ENCODE data around the gene OR51E1. TPM values are rescaled to one million over a fixed set of nuclear protein-coding genes. Genes with fewer than 3 reads are reported as not detected.

Gene OR51E1
- total and polyA plus RNA-seq, 3 experiments from 2014 or later = not detected

DNA sequence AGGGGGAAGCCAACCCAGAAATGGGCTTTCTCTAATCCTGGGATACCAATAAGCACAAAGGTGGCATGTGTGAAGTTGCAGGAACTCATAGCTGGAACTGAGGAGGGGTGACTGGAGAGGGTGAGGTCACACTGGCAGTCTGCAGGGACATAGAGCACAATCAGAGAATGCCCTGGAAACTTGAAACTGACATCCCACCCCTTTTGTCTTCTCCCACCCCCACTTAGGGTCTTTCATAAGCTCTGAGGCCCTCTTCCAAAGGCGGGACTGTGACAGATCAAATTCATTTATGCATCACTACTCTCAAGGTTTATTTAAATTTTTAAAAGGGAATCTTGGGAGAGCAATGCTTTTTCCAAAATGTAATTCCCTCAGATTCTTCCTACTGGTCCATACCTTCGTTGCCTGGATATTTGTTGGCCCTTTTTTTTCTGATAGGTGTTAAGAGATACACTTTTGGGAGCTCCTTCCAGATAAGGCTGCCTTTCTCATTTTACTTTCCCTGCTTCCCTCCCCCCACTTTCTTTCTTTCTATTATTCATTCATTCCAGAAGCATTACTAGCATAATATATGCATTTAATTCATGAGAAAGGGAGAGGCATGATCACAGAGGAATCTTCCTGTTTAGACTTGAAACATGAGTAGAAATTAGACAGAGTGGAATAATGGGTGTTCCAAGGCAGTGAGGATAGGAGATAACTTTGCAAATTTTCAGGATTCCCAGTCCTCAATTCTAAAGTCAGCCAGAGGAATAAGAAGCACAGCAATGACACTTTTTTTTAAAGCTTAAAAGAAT lies 39.0 kb downstream of the OR51E1 start:
- Mint-ChIP-seq H3K27me3 (no peaks in the 10 kb centered on the region), H3K9me3 (no peaks in the 10 kb centered on the region), H3K27ac (no peak overlapping the region), H3K36me3 (no peaks in the 10 kb centered on the region), H3K4me3 (no peak overlapping the region), H3K4me1 (no peaks in the 10 kb centered on the region)
- Histone ChIP-seq H3K36me3 (ENCODE audit: insufficient read depth, low read length) (no peaks in the 10 kb centered on the region), H3K27ac (ENCODE audit: low read depth, low read length) (no peak overlapping the region), H3K9me3 (ENCODE audit: low read length) (no peaks in the 10 kb centered on the region), H3K27me3 (ENCODE audit: insufficient read depth, low read length, poor library complexity, severe bottlenecking) (no peaks in the 10 kb centered on the region), H3K4me1 (ENCODE audit: insufficient read depth, low read length) (no peaks in the 10 kb centered on the region), H3K4me3 (ENCODE audit: low read length) (no peak overlapping the region)
- ChIA-PET CTCF (no interaction called here), POLR2A (no interaction called here)
- DNase-seq = no peak

DNA sequence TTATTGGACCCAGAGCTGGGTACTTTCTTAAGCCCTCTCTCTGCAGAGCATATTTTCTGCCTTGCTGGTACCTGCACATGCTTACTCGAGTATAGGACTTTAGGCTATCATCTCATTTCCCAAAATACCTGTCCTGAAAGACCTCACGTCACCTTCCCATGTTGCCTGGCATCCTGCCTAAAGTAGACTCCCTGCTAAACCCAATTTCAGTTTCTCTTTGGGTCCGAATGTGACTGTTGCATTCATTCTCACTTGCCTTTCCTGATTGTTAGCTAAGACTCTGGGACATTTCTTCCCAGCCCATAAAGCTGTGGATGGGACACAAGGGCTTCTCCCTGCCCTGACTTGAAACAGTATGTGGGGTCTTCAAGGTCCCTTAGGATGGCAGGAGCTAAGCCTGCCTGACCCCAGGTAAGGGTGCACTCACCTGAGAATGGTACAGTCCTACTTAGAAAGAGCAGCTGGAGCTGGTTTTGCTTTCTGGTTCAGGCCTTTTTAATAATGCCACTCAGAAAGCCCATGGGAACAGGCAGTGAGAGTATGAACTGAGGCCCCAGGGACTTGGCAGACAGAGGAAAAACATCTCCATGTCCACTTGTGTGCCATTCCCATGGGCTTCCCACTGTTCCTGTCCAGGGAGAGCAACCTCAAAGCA lies 41.0 kb downstream of the OR51E1 start:
- no peak overlapping the region for H3K4me3 Mint-ChIP-seq
- Histone ChIP-seq H3K27ac (ENCODE audit: low read depth, low read length) (no peak overlapping the region), H3K9me3 (ENCODE audit: low read length) (no peaks in the 10 kb centered on the region), H3K4me1 (ENCODE audit: insufficient read depth, low read length) (no peaks in the 10 kb centered on the region), H3K27me3 (ENCODE audit: insufficient read depth, low read length, poor library complexity, severe bottlenecking) (no peaks in the 10 kb centered on the region), H3K4me3 (ENCODE audit: low read length) (no peak overlapping the region), H3K36me3 (ENCODE audit: insufficient read depth, low read length) (no peaks in the 10 kb centered on the region)
- no peaks in the 10 kb centered on the region for H3K27me3 Mint-ChIP-seq
- H3K9me3 Mint-ChIP-seq = no peaks in the 10 kb centered on the region
- H3K36me3 Mint-ChIP-seq = no peaks in the 10 kb centered on the region
- DNase-seq = no peak
- ChIA-PET CTCF (no interaction called here), POLR2A (no interaction called here)
- H3K27ac Mint-ChIP-seq = no peak overlapping the region
- no peaks in the 10 kb centered on the region for H3K4me1 Mint-ChIP-seq

DNA sequence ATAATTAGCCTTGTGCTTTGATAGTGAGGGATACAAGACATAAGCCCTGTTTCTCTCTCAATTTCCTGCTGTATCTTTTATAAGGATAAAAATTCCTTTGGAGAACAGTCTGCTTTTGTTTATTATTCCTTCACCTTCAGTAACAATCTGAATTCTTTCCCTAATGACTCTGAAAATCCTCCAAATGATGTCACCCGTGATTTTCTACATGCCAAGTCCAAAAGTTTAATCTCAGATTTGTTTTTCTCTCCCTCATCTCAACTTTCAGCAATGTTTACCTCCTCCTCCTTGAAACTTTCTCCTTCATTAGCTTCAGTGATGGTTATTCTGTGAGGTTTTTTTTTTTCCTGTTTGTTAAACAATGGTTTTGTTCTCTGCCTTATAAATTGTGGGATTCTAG lies 51.7 kb downstream of the OR51E1 start:
- no peak for DNase-seq
- Mint-ChIP-seq H3K27me3 (peaks cover 0 to 5% of the 10 kb centered on the region in 2 donors), H3K4me3 (no peak overlapping the region), H3K9me3 (no peaks in the 10 kb centered on the region), H3K27ac (no peak overlapping the region), H3K4me1 (peaks cover 0 to 20% (median 13%) of the 10 kb centered on the region in 3 donors), H3K36me3 (no peaks in the 10 kb centered on the region)
- ChIA-PET POLR2A (no interaction called here), CTCF (no interaction called here)
- Histone ChIP-seq H3K27ac (ENCODE audit: low read depth, low read length) (no peak overlapping the region), H3K36me3 (ENCODE audit: insufficient read depth, low read length) (no peaks in the 10 kb centered on the region), H3K4me1 (ENCODE audit: insufficient read depth, low read length) (no peaks in the 10 kb centered on the region), H3K4me3 (ENCODE audit: low read length) (no peak overlapping the region), H3K27me3 (ENCODE audit: insufficient read depth, low read length, poor library complexity, severe bottlenecking) (no peaks in the 10 kb centered on the region), H3K9me3 (ENCODE audit: low read length) (no peaks in the 10 kb centered on the region)

DNA sequence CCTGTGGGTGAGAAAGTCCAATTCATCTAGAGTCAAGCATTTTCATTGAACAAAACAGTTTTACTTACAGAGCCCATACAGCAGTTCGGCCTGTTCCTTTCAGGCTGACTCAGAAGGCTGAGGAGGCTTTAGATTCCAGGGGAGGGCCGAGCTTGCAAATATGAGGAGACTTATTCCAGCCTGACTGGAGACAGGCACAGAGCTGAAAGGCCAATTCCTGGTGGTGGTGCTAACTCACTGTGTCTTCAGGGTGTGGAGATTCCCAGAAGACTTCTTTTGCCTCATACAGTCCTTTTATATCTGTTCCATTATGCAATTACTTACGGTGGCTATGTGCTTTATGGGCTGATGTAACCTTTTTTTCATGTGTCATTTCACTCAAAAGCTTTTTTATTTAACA lies 53.8 kb downstream of the OR51E1 start, which contains the start of gene OR51E2:
Gene OR51E2, minus strand, starts transcription at position 269 of the 400 bp plus-strand sequence. CDS start 15,142 bp downstream, outside the sequence.
- CTCF ChIA-PET = no interaction called here
- H3K4me1 Mint-ChIP-seq = peaks cover 0 to 20% (median 13%) of the 10 kb centered on the region in 3 donors
- Histone ChIP-seq H3K4me3 (ENCODE audit: low read length) (no peak within 1 kb of the TSS), H3K4me1 (ENCODE audit: insufficient read depth, low read length) (no peaks in the 10 kb centered on the region), H3K27me3 (ENCODE audit: insufficient read depth, low read length, poor library complexity, severe bottlenecking) (no peaks in the 10 kb centered on the region), H3K27ac (ENCODE audit: low read depth, low read length) (no peak within 1 kb of the TSS), H3K9me3 (ENCODE audit: low read length) (no peaks in the 10 kb centered on the region), H3K36me3 (ENCODE audit: insufficient read depth, low read length) (no peaks in the 10 kb centered on the region)
- H3K27ac Mint-ChIP-seq = peak within 1 kb of the TSS in 2 of 8 donors; percentile 22 to 29
- H3K27me3 Mint-ChIP-seq = peaks cover 0 to 3% of the 10 kb centered on the region in 2 donors
- POLR2A ChIA-PET = no interaction called here
- peak within 1 kb of the TSS in 1 of 7 donors; percentile 46 for H3K4me3 Mint-ChIP-seq
- H3K9me3 Mint-ChIP-seq = no peaks in the 10 kb centered on the region
- no peak for DNase-seq
- H3K36me3 Mint-ChIP-seq = no peaks in the 10 kb centered on the region

DNA sequence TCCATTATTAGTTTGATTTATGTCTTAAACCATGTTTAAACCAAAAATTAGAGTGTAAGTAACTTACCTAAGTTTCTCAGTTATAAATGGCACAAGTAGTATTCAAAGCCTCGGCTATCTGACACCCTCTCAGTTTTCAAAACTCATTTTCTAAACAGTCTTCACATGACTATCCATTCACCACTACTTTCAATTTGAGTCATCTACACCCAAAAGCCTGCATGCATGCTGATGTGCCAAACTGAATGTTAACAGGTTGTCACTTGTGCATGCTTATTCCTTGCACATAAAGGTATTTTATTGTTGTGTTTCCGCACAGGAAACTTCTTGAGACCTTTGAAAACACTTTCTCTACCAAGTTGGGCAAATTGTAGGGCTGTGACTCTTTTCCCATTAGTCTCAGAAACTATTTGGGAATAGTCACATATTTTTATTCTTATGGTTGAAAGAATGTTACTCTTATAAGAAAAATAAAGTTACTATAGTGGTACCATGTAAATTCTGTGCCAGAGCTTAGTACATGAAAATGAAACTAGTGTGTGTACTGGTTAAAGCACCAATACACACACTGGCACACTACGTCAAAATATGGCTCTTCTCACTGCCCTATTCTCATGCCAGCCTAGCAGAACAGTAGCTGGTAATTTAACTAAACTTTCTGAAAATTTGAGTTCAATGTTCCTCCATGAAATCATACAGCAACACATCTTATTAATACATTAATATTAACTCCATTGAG lies 56.1 kb downstream of the OR51E1 start:
- no peaks in the 10 kb centered on the region for H3K36me3 ChIP-seq (ENCODE audit: insufficient read depth, low read length)
- ChIA-PET POLR2A (no interaction called here), CTCF (no interaction called here)
- no peaks in the 10 kb centered on the region for H3K9me3 Mint-ChIP-seq
- H3K27me3 ChIP-seq (ENCODE audit: insufficient read depth, low read length, poor library complexity, severe bottlenecking) = no peaks in the 10 kb centered on the region
- peak overlapping the region in 3 of 7 donors; percentile 3 to 55 (median 18) for H3K4me3 Mint-ChIP-seq
- H3K9me3 ChIP-seq (ENCODE audit: low read length) = no peaks in the 10 kb centered on the region
- no peaks in the 10 kb centered on the region for H3K4me1 ChIP-seq (ENCODE audit: insufficient read depth, low read length)
- H3K36me3 Mint-ChIP-seq = no peaks in the 10 kb centered on the region
- H3K4me1 Mint-ChIP-seq = peaks cover 0 to 20% (median 13%) of the 10 kb centered on the region in 3 donors
- DNase-seq = no peak
- H3K4me3 ChIP-seq (ENCODE audit: low read length) = no peak overlapping the region
- H3K27ac Mint-ChIP-seq = peak overlapping the region in 3 of 8 donors; percentile 1 to 59 (median 43)
- H3K27me3 Mint-ChIP-seq = peaks cover 0 to 3% of the 10 kb centered on the region in 2 donors
- no peak overlapping the region for H3K27ac ChIP-seq (ENCODE audit: low read depth, low read length)

DNA sequence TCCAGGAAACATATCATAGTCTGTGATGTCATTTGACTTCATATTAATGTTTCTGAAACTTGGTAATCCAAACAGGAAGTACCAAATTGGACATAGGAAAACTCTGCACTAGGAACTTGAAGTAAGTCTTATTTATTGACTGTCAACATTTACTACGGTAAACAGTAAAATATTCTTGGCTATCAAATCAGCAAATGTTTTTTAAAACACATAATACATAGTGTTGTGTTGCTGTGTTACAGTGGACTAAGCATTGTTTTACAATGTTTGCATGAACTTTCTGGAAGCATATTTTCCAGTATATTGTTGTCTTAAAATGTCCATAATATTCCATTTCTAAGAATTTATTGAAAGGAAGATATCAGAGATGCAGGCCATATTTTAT lies 56.6 kb downstream of the OR51E1 start:
- peaks cover 0 to 3% of the 10 kb centered on the region in 2 donors for H3K27me3 Mint-ChIP-seq
- H3K27me3 ChIP-seq (ENCODE audit: insufficient read depth, low read length, poor library complexity, severe bottlenecking) = no peaks in the 10 kb centered on the region
- H3K9me3 Mint-ChIP-seq = no peaks in the 10 kb centered on the region
- no peaks in the 10 kb centered on the region for H3K9me3 ChIP-seq (ENCODE audit: low read length)
- no peaks in the 10 kb centered on the region for H3K36me3 Mint-ChIP-seq
- H3K27ac Mint-ChIP-seq = no peak overlapping the region
- H3K4me1 ChIP-seq (ENCODE audit: insufficient read depth, low read length) = no peaks in the 10 kb centered on the region
- H3K27ac ChIP-seq (ENCODE audit: low read depth, low read length) = no peak overlapping the region
- no peaks in the 10 kb centered on the region for H3K36me3 ChIP-seq (ENCODE audit: insufficient read depth, low read length)
- POLR2A ChIA-PET = no interaction called here
- peak overlapping the region in 2 of 7 donors; percentile 18 to 55 for H3K4me3 Mint-ChIP-seq
- no peak overlapping the region for H3K4me3 ChIP-seq (ENCODE audit: low read length)
- DNase-seq = no peak
- CTCF ChIA-PET = no interaction called here
- H3K4me1 Mint-ChIP-seq = peaks cover 0 to 20% (median 13%) of the 10 kb centered on the region in 3 donors

DNA sequence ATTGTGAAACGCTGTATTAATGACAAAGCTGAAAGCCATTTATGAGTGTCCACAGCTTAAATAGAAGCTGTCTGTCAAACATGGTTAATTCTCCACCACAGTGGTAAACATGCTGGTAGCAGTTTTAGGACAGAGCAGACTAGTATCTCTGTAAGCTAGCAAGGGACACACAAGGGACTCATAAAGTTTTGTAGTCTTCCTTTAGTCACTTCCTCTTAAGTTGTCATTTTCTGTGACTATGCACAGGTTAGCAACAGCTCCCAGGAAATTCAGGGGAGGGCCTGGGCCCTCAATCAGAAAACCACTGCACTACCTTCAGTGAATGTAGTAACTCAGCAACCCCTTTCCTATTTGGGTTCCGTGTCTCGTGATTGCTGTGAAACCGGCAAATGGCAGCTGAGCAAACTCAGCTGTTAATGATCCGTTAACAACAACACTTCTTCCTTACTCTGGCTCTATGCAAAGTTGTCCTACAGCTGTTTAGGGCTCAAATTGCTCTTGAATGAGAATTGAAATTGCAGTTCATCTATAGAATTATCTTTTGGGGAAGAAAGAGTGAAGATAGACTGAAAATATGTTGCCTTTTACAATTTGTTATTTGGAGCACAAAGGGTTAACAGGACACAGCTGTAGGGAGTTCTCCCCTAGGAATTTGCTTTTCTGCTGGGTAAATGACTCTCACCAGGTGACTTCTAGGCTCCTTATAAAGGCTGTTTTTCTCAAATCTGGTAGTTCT lies 60.4 kb downstream of the OR51E1 start, which contains the start of gene MMP26:
Gene MMP26, plus strand, starts transcription at position 731 of the 736 bp plus-strand sequence.
- H3K27me3 ChIP-seq (ENCODE audit: insufficient read depth, low read length, poor library complexity, severe bottlenecking) = no peaks in the 10 kb centered on the region
- H3K36me3 ChIP-seq (ENCODE audit: insufficient read depth, low read length) = no peaks in the 10 kb centered on the region
- H3K27me3 Mint-ChIP-seq = peaks cover under 1 to 3% of the 10 kb centered on the region in 2 donors
- POLR2A ChIA-PET = no interaction called here
- peaks cover 0 to 13% (median 12%) of the 10 kb centered on the region in 3 donors for H3K4me1 Mint-ChIP-seq
- no peak within 1 kb of the TSS for H3K4me3 Mint-ChIP-seq
- no peaks in the 10 kb centered on the region for H3K4me1 ChIP-seq (ENCODE audit: insufficient read depth, low read length)
- no peaks in the 10 kb centered on the region for H3K36me3 Mint-ChIP-seq
- H3K4me3 ChIP-seq (ENCODE audit: low read length) = no peak within 1 kb of the TSS
- DNase-seq = no peak
- no peaks in the 10 kb centered on the region for H3K9me3 ChIP-seq (ENCODE audit: low read length)
- CTCF ChIA-PET = no interaction called here
- no peak within 1 kb of the TSS for H3K27ac Mint-ChIP-seq
- H3K27ac ChIP-seq (ENCODE audit: low read depth, low read length) = no peak within 1 kb of the TSS
- no peaks in the 10 kb centered on the region for H3K9me3 Mint-ChIP-seq
